HEK293 (cell line): ENCODE measurements around the gene WNT1.

Source experiments
- CTCF ChIP-seq: fragments of 450-650 bp; formaldehyde crosslinking; IDR thresholded peaks from 2 replicates; pipeline ENCODE4 v1.5.1; 2016; ENCODE audit warnings: missing biosample characterization, missing genetic modification characterization
- PRDM2 ChIP-seq: fragments of 450-650 bp; formaldehyde crosslinking; IDR thresholded peaks from 2 replicates; pipeline ENCODE4 v1.5.1; 2016; ENCODE audit warnings: missing biosample characterization, missing genetic modification characterization, borderline replicate concordance
- ZFP69B ChIP-seq: fragments of 450-650 bp; formaldehyde crosslinking; IDR thresholded peaks from 2 replicates; pipeline ENCODE4 v1.5.1; 2016; ENCODE audit warnings: missing biosample characterization, missing genetic modification characterization
- ZNF621 ChIP-seq: fragments of 450-650 bp; formaldehyde crosslinking; IDR thresholded peaks from 2 replicates; pipeline ENCODE4 v1.5.1; 2017; ENCODE audit warnings: missing biosample characterization, missing genetic modification characterization

GRCh38 chr12:48969833-48970701 lies 8.1 kb upstream of the WNT1 start:
- no peak for TF ChIP-seq CTCF (tag by site-specific recombination)
- no peak for TF ChIP-seq PRDM2 (tag by site-specific recombination)
- no peak for TF ChIP-seq ZNF621 (tag by site-specific recombination)
- TF ChIP-seq ZFP69B (tag by site-specific recombination) = no peak
